NCI-H187 (cell line): Measurements from ENCODE around the gene SLC36A3.
"Not testable (repeated sequence)": the region's sequence is repeated elsewhere in the genome, so short reads cannot be mapped to it uniquely, and the experiment has no call there.

Experiments used
- DNase-seq, 2 experiments: peaks; one replicate each; lab custom pipeline; 2025; lab: John Stamatoyannopoulos, UW

SLC36A3 gene

DNA sequence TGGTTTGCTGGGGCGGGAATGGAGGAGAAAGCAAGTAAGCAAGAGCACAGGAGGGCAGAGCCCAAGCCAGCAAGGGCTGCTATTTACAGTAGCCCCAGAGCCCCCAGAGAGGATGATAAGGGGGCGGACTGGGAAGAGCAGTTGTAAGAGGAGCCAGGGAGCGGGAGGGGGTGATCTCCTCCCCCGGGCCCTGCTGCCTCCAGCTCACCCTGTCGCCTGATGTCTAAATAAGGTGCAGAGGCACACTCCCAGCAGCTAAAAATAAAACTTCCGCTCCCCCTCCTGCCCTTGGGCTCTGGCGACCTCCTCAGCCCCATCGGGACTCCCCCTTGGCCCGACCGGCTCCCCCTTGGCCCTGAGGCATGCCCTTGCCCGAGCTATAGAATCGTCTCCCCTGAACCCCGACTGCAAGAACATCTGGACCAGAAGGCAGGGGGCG, 65.2 kb downstream of the SLC36A3 start:
- no peak for DNase-seq

DNA sequence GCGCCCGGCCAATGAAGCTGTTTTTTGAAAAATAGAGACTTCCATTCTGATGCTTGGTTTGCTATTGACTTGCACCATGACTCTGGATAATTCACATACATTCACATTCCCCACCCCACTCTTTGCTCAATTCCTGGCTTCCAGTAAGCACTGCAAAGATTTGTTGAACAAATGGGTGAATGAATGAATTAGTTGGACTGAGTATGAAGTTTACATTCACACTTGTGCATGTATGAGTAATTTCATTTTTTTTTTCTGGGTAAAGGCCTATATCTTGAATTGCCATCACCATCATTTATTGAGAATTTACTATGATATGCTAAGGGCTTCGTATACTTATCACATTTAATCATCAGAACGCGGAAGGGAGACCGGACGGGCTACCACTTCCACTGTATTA, 65.9 kb downstream of the SLC36A3 start:
- no peak for DNase-seq

DNA sequence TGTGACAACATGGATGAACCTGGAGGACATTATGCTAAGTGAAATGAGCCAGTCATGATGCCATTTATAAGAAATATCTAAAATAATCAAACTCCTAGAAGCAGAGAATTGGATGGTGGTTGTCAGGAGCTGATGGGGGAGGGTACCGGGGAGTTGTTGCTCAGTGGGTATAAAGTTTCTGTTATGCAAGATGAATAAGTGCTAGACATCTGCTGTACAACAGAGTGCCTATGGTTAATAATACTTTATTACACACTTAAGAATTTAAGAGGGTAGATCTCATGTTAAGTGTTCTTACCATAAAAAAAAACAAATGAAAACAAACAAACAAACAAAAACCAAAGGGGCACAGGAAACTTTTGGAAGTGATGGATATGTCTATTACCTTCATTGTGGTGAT, 66.7 kb downstream of the SLC36A3 start:
- DNase-seq, result no peak

DNA sequence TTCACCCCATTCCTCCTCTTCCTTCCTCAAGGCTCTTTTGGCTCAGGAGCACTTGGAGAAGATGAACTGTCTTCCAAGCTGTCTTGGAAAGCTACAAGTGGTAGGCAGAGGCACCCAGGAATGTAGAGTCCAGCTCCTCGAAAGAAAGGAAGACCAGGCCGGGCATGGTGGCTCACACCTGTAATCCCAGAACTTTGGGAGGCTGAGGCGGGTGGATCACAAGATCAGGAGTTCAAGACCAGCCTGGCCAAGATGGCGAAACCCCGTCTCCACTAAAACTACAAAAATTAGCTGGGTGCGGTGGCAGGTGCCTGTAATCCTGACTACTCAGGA, 68.4 kb downstream of the SLC36A3 start:
- not testable (repeated sequence) for DNase-seq

DNA sequence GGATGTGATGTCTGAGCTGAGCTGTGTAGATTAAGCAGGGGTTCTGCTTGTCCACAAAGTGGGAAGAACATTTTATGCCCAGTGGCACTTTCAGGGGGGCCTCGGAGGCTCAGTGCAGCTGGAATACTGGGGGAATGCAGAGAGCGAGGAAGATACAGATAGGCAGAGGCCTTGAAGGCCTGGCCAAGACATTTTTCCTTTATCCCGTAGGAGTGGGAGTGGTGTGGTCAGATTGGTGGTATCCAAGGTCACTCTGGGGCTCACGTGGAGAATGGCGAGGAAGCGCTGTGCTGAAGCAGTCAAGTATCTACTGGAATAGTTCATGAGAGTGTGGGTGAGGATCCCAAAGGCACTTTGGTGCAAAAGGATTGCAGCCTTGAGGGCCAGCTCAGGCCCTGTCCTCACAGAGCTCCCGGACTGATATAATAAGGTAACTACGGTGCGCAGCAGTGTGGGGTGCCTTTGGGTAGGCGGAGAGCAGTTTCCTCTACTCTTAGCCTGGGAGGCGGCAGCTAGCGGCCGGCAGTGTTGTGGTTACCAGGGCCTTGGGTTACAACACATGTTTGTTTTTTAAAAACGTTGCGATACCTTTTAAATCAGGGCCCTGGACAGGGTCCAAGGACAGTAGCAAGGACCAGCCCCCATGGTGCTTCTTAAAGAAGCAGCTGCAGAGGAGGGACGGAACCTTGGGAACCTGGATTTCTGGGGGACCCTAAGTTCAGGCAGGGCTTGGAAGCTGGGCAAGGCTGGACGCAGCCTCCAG, 68.9 kb downstream of the SLC36A3 start:
- DNase-seq, result no peak

DNA sequence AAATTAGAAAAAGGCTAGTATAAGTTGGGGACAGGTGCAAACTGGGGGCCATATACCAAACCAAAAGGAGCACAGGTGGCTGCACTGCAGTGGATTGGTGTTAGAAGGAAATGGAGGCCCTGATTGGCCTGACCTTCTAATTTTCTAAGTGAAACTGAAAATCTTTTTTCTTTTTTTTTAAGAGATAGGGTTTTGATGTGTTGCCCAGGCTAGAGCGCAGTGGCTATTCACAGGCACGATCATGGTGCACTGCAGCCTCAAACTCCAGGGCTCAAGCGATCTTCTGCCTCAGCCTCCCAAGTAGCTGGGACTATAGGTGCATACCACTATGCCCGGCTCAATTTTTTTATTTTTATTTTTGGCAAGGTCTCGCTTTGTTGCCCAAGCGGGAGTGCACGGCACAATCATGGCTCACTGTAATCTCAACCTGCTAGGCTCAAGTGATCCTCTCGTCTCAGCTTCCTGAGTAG, 69.9 kb downstream of the SLC36A3 start:
- DNase-seq, result no peak

DNA sequence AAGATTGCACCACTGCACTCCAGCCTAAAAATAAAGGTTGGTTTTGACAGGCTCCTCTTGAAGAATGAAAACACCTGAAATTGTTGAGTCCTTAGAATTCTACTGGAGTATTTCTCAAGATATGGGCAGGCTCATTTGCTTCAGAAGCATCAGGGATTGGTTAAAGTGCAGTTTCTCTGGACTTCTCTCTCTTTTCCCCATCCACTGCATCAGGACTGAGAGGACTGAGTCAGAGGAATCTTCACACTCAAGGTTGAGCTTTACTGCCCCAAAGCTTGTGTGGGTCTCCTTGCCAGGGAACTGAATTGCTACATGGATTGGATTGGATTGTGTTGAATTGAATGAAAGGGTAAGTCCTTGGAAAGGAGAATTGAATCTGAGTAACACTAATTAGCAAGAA, 72.2 kb downstream of the SLC36A3 start:
- DNase-seq, result no peak

DNA sequence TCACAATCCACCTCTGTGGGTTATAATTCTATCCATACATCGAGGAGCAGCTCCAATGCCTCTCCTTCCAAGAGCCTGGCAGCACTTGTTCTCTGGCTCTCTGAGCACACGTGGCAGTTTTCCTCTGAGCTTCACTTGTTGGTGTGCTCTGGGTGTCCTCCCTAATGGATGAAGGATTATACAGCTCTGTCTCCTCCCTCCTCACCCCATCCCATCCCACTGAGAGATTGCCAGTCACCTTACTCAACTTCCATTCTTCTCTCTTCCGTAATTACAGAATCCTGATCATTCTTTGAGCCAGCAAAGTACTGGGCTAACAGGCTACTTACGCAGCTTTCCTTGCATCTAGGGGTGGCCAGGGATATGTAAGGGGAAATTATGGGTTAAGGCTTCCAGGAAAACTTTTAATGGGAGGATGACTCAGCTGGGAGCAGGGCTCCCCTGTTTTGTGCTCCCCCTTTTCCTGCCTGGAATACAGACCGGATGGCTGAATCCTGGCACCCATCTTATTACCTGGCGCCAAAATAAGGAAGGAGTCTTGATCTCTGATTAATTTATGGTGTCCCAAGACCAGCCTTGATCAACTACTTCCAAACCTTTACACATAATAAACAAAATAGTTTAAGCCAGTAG, 73.4 kb downstream of the SLC36A3 start:
- DNase-seq, result no peak

DNA sequence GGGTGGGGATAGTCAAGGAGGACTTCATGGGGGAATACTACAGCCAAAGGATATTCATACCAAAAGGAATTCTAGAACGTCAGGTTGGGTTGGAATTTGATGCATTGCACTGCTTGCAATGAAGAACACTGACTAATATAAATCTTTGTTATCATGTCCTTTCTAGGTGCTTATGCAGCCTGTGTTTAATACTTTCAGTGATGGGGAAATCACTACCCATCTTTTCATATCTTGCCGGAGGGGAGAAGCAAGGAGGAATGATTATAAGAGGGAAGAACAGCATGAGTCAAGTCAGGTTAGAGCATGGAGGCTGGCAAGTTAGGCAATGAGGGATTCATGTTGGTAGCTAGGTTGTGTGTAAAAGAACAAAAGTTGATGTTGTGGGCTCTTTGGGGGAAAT, 74.6 kb downstream of the SLC36A3 start:
- DNase-seq, result no peak

DNA sequence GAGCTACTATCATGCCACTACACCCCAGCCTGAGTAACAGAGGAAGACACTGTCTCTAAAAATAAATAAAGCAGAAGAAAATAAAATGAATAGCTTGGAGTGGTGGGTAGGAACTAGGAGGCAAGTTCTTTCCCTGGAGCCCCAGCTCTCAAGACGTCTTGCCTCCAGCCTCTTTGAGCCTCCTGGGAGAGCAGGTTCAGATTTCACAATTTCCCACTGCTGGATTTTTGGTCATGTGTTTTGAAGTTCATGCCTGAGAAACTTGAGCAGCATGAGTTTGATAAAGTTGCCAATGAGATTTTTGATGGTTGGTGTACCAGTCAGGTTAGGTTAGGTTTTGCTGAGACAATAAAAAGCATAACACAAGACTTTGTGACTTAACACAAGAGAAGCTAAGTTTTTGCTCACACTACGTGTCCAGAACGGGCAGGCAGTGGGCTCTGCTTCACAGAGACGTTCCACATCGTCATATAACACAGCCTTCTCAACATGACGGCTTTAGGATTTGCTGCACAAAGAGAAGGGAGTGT, 75.6 kb downstream of the SLC36A3 start:
- DNase-seq, result no peak
